Astrocyte (in vitro differentiated cells and primary cell): Measurements from ENCODE around the gene CD1E.

ENCODE experiments used
- EZH2 ChIP-seq: IDR thresholded peaks from 2 replicates; pipeline ENCODE4 v1.6.1; 2012; ENCODE audit warnings: mild to moderate bottlenecking, low read length, inconsistent platforms; ENCODE audit not compliant: insufficient read depth
- TF ChIP-seq, protein P1 (sequence below): IDR thresholded peaks from 2 replicates; pipeline ENCODE4 v1.5.1; 2011; ENCODE audit warnings: low read depth, mild to moderate bottlenecking, inconsistent platforms, low read length, moderate library complexity; ENCODE audit not compliant: insufficient read depth

DNA sequence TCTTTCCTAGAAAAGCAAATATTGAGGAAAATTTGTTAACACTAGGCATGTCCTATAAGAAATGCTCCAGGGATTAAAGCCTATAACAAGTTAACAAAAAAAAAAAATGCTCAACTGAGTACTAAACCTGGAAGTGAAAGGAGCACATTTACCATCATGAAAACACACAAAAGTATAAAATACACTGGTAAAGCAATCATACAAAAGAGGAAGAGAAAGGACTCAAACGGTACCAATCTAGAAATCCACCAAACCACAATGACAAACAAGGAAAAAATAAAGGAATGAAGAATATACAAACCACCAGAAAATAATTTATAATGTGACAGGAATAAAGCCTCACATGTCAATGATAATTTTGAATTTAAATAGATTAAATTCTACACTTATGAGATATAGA, 21.2 kb downstream of the CD1E start:
- TF ChIP-seq, protein P1, sequence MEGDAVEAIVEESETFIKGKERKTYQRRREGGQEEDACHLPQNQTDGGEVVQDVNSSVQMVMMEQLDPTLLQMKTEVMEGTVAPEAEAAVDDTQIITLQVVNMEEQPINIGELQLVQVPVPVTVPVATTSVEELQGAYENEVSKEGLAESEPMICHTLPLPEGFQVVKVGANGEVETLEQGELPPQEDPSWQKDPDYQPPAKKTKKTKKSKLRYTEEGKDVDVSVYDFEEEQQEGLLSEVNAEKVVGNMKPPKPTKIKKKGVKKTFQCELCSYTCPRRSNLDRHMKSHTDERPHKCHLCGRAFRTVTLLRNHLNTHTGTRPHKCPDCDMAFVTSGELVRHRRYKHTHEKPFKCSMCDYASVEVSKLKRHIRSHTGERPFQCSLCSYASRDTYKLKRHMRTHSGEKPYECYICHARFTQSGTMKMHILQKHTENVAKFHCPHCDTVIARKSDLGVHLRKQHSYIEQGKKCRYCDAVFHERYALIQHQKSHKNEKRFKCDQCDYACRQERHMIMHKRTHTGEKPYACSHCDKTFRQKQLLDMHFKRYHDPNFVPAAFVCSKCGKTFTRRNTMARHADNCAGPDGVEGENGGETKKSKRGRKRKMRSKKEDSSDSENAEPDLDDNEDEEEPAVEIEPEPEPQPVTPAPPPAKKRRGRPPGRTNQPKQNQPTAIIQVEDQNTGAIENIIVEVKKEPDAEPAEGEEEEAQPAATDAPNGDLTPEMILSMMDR: no peak
- no peak for TF ChIP-seq EZH2
